Measurements from ENCODE around the gene C16orf89. TPM values are rescaled to one million over a fixed set of nuclear protein-coding genes. Genes with fewer than 3 reads are reported as not detected.

C16orf89 gene
- total RNA-seq, 1 experiment from 2014 or later = 1.8 TPM

DNA sequence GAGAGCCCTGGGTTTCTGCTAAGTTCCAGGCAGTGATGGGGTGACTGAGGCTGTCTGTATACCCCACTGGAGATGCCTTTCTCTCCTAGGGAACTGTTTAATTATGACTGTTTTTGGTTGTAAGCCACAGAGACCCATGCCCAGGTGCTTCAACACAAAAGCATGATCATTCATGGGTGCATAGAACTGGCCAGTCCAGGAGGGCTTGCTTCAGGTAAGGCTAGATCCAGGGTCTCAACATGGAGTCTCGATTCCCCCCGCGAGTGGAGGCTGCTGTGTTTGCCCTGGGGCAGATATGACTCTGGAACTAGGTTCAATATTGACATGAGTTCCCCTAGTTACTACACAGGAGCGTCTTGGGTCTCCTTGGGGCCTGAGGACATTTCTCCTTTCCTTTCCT lies 49.9 kb downstream of the C16orf89 start:
- H3K9me3 Mint-ChIP-seq = peaks cover 3% of the 10 kb centered on the region; the same call in 1 of the 2 replicates
- no peaks in the 10 kb centered on the region for H3K4me1 Mint-ChIP-seq
- ATAC-seq (no peak), DNase-seq (ENCODE audit: low spot score) (no peak)
- H3K4me3 Mint-ChIP-seq = no peak overlapping the region
- no peaks in the 10 kb centered on the region for H3K36me3 Mint-ChIP-seq
- TF ChIP-seq TCF7 (CRISPR knock-in tag; IDR thresholded peaks at IDR 0.05; ENCODE audit: low read depth) (no peak), JAZF1 (CRISPR knock-in tag; IDR thresholded peaks at IDR 0.05) (no peak)
- TF ChIP-seq, protein P1, sequence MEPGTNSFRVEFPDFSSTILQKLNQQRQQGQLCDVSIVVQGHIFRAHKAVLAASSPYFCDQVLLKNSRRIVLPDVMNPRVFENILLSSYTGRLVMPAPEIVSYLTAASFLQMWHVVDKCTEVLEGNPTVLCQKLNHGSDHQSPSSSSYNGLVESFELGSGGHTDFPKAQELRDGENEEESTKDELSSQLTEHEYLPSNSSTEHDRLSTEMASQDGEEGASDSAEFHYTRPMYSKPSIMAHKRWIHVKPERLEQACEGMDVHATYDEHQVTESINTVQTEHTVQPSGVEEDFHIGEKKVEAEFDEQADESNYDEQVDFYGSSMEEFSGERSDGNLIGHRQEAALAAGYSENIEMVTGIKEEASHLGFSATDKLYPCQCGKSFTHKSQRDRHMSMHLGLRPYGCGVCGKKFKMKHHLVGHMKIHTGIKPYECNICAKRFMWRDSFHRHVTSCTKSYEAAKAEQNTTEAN (CRISPR knock-in tag; IDR thresholded peaks at IDR 0.05) = no peak
- ChIA-PET CTCF (interaction anchor here (1.1 kb wide), 1 partner anchor 43 kb away, joined by 3 read pairs; no protein-coding TSS in a partner anchor), POLR2A (no interaction called here)
- H3K27me3 Mint-ChIP-seq (ENCODE audit: low read depth) = no peaks in the 10 kb centered on the region; the same call in 1 of the 2 replicates
- no peak overlapping the region for H3K27ac Mint-ChIP-seq

DNA sequence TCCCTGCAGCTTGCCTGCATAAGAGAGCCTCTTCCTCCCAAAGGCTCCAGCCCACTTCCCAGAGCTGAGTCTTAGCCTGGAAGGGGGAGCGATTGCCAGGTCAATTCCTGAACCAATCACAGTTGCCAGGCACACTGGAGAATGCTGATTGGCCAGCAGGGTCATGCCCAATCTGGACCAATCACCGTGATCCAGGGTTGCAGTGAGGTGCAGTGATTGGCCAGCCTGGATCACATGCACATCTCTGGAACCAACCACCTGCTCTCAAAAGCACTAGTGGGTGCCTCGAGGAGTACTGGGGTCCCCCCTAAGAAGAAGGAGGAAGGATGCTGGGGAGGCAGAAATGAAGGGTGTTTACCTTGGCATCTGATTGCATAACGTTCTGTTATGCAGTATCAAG lies 50.4 kb downstream of the C16orf89 start:
- TF ChIP-seq, protein P2, sequence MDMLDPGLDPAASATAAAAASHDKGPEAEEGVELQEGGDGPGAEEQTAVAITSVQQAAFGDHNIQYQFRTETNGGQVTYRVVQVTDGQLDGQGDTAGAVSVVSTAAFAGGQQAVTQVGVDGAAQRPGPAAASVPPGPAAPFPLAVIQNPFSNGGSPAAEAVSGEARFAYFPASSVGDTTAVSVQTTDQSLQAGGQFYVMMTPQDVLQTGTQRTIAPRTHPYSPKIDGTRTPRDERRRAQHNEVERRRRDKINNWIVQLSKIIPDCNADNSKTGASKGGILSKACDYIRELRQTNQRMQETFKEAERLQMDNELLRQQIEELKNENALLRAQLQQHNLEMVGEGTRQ (CRISPR knock-in tag; IDR thresholded peaks at IDR 0.05) = peak; percentile 74
- peak; percentile 54 for TF ChIP-seq NFYB (CRISPR knock-in tag; conservative IDR thresholded peaks at IDR 0.05; ENCODE audit: low read depth)
- no peak for TF ChIP-seq GTF2I (CRISPR knock-in tag; conservative IDR thresholded peaks at IDR 0.05)
- TF ChIP-seq, protein P3, sequence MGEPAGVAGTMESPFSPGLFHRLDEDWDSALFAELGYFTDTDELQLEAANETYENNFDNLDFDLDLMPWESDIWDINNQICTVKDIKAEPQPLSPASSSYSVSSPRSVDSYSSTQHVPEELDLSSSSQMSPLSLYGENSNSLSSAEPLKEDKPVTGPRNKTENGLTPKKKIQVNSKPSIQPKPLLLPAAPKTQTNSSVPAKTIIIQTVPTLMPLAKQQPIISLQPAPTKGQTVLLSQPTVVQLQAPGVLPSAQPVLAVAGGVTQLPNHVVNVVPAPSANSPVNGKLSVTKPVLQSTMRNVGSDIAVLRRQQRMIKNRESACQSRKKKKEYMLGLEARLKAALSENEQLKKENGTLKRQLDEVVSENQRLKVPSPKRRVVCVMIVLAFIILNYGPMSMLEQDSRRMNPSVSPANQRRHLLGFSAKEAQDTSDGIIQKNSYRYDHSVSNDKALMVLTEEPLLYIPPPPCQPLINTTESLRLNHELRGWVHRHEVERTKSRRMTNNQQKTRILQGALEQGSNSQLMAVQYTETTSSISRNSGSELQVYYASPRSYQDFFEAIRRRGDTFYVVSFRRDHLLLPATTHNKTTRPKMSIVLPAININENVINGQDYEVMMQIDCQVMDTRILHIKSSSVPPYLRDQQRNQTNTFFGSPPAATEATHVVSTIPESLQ (CRISPR knock-in tag; IDR thresholded peaks at IDR 0.05) = no peak
- no peak for TF ChIP-seq TP53 (CRISPR knock-in tag; IDR thresholded peaks at IDR 0.05)
- no peak for TF ChIP-seq ZBTB21 (CRISPR knock-in tag; IDR thresholded peaks at IDR 0.05; ENCODE audit: borderline replicate concordance)
- ATAC-seq = no peak; the same call in 1 of the 2 replicates

DNA sequence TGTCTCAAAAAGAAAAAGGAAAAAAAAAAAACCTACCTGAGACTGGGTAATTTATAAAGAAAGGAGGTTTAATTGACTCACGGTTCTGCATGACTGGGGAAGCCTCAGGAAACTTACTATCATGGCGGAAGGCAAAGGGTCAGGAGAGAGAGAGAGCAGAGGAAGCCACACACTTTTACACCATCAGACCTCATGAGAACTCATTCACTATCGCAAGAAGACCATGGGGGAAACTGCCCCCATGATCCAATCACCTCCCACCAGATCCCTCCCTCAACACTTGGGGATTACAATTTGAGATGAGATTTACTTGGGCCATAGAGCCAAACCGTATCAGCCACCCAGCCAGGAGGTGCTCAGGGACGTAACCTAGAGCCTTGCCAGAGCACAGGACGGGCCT lies 52.9 kb downstream of the C16orf89 start:
- ATAC-seq (no peak), DNase-seq (ENCODE audit: low spot score) (no peak)
- H3K4me3 Mint-ChIP-seq = no peak overlapping the region
- ChIA-PET CTCF (interaction anchor here (3.1 kb wide), 1 partner anchor 12 kb away, joined by 13 read pairs; no protein-coding TSS in a partner anchor), POLR2A (interaction anchor here (0.6 kb wide), 1 partner anchor 62 kb away, joined by 5 read pairs; no protein-coding TSS in a partner anchor)
- H3K9me3 Mint-ChIP-seq = peaks cover 3% of the 10 kb centered on the region; the same call in 1 of the 2 replicates
- H3K36me3 Mint-ChIP-seq = no peaks in the 10 kb centered on the region
- peak overlapping the region; percentile 31; the same call in 1 of the 2 replicates for H3K27ac Mint-ChIP-seq
- no peaks in the 10 kb centered on the region; the same call in 1 of the 2 replicates for H3K27me3 Mint-ChIP-seq (ENCODE audit: low read depth)
- no peaks in the 10 kb centered on the region for H3K4me1 Mint-ChIP-seq
- TF ChIP-seq HMGA2 (CRISPR knock-in tag; IDR thresholded peaks at IDR 0.05) (no peak), OVOL2 (CRISPR knock-in tag; IDR thresholded peaks at IDR 0.05; ENCODE audit: borderline replicate concordance) (no peak), TCF7 (CRISPR knock-in tag; IDR thresholded peaks at IDR 0.05; ENCODE audit: low read depth) (no peak), EMX1 (CRISPR knock-in tag; IDR thresholded peaks at IDR 0.05) (no peak), TP53 (CRISPR knock-in tag; IDR thresholded peaks at IDR 0.05) (no peak), SMAD4 (CRISPR knock-in tag; IDR thresholded peaks at IDR 0.05) (no peak), JAZF1 (CRISPR knock-in tag; IDR thresholded peaks at IDR 0.05) (no peak), ZNF396 (CRISPR knock-in tag; IDR thresholded peaks at IDR 0.05; ENCODE audit: borderline replicate concordance) (no peak), CREM (CRISPR knock-in tag; IDR thresholded peaks at IDR 0.05) (no peak), NFE2L1 (CRISPR knock-in tag; IDR thresholded peaks at IDR 0.05) (no peak), IRF2 (CRISPR knock-in tag; IDR thresholded peaks at IDR 0.05; ENCODE audit: borderline replicate concordance, low read depth) (no peak), FOXK1 (CRISPR knock-in tag; IDR thresholded peaks at IDR 0.05) (no peak)
- TF ChIP-seq, protein P4, sequence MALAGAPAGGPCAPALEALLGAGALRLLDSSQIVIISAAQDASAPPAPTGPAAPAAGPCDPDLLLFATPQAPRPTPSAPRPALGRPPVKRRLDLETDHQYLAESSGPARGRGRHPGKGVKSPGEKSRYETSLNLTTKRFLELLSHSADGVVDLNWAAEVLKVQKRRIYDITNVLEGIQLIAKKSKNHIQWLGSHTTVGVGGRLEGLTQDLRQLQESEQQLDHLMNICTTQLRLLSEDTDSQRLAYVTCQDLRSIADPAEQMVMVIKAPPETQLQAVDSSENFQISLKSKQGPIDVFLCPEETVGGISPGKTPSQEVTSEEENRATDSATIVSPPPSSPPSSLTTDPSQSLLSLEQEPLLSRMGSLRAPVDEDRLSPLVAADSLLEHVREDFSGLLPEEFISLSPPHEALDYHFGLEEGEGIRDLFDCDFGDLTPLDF (CRISPR knock-in tag; IDR thresholded peaks at IDR 0.05) = no peak
- TF ChIP-seq, protein P5, sequence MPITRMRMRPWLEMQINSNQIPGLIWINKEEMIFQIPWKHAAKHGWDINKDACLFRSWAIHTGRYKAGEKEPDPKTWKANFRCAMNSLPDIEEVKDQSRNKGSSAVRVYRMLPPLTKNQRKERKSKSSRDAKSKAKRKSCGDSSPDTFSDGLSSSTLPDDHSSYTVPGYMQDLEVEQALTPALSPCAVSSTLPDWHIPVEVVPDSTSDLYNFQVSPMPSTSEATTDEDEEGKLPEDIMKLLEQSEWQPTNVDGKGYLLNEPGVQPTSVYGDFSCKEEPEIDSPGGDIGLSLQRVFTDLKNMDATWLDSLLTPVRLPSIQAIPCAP (CRISPR knock-in tag; IDR thresholded peaks at IDR 0.05) = no peak
- TF ChIP-seq, protein P6, sequence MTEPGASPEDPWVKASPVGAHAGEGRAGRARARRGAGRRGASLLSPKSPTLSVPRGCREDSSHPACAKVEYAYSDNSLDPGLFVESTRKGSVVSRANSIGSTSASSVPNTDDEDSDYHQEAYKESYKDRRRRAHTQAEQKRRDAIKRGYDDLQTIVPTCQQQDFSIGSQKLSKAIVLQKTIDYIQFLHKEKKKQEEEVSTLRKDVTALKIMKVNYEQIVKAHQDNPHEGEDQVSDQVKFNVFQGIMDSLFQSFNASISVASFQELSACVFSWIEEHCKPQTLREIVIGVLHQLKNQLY (CRISPR knock-in tag; IDR thresholded peaks at IDR 0.05) = no peak
- TF ChIP-seq, protein P7, sequence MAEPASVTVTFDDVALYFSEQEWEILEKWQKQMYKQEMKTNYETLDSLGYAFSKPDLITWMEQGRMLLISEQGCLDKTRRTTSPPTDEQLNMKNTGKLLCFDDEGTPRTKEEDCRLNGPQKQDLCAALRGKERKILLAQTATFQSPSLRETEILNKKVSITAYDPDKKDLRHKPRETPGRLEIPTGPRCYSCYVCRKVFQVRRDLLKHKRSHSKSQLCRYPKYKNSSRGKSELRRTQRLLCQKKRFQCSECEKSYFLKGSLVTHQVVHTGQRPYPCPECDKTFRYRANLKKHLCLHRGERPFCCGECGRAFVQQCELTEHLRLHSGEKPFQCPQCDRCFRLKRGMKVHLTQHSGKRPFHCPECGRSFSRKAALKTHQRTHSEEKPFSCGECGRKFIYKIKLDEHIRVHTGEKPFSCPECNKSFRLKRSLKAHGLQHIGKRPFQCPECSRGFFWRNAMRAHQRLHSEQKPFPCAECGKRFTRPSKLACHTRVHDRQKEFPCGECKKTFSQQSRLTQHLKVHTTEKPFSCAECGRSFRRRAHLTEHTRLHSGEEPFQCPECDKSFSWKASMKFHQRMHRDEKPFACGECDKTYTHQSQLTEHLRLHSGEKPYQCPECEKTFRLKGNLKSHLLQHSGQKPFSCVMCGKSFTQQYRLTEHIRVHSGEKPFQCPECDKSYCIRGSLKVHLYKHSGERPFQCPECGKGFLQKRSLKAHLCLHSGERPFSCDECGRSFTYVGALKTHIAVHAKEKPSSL (CRISPR knock-in tag; conservative IDR thresholded peaks at IDR 0.05) = no peak

More for the DNA sequence above, 50.4 kb downstream of the C16orf89 start:
- Mint-ChIP-seq H3K4me3 (no peak overlapping the region), H3K36me3 (no peaks in the 10 kb centered on the region), H3K27me3 (ENCODE audit: low read depth) (no peaks in the 10 kb centered on the region; the same call in 1 of the 2 replicates), H3K27ac (no peak overlapping the region), H3K4me1 (no peaks in the 10 kb centered on the region), H3K9me3 (peaks cover 3% of the 10 kb centered on the region; the same call in 1 of the 2 replicates)
- ChIA-PET CTCF (interaction anchor here (1.1 to 3.1 kb wide), 2 partner anchors 10 to 43 kb away, joined by 3 to 13 read pairs; no protein-coding TSS in a partner anchor), POLR2A (no interaction called here)
- no peak for DNase-seq (ENCODE audit: low spot score)

Measured in WTC11 (cell line).